ENCODE data around the gene TADA2A.
A peak's percentile ranks its signal among the peaks of the same experiment; 100 is the strongest.
"Not testable (repeated sequence)": the region's sequence is repeated elsewhere in the genome, so short reads cannot be mapped to it uniquely, and the experiment has no call there.

Gene TADA2A

DNA sequence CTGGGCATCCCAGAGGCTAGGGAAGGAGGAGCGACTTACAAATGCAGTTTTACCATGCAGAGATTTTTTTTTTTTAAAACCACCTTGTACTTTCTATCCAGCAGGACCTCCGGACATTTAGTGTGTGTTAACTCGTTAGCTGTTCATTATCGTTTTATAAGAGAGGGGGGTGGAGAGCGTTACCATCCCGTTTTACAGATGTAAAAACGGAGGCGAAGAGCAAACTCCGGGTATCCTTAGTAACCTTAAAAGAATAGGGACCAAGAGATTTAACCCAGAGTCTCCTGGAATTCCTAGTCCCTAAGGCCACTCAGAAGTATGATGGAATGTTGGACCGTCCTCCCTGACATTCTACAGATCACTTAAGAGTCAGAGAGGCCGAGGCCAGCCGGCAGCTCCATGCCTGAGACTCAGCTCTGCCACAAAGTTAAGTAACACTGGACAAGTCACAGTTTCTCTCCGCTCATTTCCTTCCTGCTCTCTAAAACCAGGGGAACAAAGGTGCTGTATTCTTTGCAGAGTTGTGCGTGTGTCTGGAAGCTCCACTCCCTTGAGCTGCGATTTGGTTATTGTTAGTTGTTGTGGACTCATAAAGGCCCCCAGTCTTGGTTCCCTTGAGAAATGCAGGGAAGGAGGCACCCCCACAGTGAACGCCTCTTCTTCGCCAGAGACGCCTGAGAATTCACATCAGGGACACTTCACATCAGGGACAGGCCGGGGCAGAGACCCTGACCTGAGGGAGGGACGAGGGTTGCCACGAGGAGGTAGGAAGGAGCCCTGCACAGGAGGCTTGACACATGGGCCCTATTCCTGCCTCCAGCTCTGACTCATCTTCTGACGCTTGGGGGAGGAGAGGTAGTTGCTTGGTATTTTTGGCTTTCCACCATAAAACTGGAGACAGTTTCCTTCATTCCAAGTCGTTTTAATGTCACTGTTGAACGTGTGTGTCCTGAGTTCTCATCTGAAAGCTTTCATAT is 84.2 kb downstream of the TADA2A start:
- DNase-seq (ENCODE audit: low read depth) = peak; percentile 96

DNA sequence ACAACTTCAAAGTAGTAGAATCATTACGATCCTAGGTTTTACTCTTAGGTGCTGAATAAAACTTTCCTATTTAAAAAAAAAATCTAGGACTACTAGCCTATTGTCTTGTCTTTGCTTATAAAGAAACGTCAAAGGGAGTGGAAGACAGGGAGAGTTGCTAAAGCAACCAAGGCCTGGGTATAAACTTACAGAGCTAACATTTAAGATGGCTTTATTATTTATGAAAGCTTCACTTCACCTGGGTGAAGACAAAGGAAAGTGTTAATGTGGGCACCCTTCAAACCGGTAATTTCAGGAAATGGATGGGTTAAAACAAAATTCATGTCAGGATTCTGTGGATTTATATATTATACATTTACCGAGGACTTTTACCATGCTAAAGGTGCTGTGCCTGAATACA is 85.5 kb downstream of the TADA2A start:
- no peak for DNase-seq (ENCODE audit: low read depth)

DNA sequence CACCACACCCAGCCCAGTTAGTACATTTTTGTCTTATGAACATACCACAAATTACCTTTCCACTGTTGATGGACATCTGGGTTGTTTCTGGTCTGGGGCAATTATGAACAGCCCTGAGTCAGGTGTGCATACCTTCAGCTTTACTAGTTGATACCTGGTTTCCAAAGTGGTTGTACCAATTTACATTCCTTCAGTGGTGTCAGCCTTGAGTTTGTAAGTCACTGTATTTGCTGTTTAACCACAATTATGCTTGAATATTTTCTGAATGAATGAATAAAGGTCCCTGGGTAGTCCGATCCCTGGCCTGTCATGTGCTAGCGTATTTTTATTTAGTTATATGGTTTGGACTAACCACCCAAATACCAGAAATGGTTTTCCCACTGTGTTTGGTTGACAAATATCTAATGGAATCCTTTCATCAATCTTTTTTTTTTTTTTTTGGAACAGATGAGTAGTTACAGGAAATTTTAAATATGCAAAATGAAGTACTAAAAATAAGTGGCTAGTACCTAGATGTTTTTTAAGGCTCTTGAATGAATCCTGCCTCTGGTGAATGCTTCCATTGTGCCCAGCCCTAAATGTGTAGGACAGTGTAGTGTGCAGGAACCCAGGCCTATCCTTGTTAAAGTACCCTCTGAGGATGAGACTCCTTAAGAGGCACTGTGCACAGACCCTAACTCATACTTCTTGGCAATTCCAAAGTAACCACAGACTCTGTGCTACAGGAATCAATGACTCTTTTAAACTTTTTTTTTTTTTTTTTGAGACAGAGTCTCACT is 86.8 kb downstream of the TADA2A start:
- DNase-seq (ENCODE audit: low read depth) = peak; percentile 93

DNA sequence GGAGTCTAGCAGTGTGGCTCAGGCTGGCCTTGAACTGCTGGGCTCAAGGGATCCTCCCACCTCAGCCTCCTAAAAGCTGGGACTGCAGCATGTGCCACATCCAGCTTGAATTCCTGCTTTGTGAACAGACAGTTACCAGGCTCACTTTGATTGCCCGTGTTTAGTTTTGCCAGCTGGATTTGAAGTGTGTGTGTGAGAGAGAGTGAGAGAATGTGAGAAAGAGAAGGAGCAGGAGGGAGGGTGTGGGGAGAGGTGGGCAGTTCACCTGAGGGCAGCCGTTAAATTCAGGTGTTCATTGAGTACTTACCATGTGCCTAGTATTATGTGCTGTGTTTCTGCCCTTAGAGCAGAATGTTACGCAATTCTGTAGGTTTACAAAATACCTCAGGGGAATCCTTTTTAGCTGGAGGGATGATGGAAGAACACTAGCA is 87.7 kb downstream of the TADA2A start:
- no peak for DNase-seq (ENCODE audit: low read depth)

DNA sequence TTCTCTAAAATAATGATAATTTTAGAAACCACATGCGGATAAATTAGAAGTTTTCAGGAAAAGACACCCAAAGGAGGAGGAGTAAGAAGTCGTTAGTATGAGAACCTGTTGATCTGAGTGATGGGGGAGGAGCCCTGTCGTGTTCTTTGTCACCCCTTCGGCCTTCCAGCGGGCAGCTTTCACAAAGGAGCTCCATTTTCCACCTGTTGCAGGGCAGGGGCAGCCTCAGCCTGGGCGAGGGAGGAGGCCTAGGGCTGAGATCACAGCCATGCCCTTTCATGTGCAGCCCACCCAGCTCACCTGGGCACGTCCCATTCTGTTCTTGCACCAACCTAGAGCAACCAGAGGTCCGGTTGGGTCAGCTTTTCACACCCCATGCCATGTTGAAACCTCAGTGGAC is 88.3 kb downstream of the TADA2A start:
- no peak for DNase-seq (ENCODE audit: low read depth)

GRCh38 chr17:37500378-37500777 is 93.7 kb downstream of the TADA2A start:
- no peak for DNase-seq (ENCODE audit: low read depth)

- no peak for DNase-seq (ENCODE audit: low read depth)
Observed at GRCh38 chr17:37502009-37502936, 95.6 kb downstream of the TADA2A start.

DNA sequence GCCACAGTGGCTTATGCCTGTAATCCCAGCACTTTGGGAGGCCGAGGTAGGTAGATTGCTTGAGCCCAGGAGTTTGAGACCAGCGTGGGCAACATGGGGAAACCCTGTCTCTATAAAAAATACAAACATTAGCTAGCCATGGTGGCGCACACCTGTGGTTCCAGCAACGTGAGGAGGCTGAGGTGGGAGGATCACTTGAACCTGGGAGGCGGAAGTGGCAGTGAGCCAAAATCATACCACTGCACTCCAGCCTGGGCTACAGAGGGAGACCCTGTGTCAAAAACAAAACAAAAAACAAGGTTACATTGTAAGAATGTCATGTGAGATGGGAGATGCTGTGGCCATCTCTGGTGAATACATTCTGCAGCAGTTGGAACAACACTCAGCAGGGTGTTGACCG is 96.5 kb downstream of the TADA2A start:
- no peak for DNase-seq (ENCODE audit: low read depth)

- DNase-seq (ENCODE audit: low read depth) = no peak
Observed at GRCh38 chr17:37505333-37505732, 98.6 kb downstream of the TADA2A start.

DNA sequence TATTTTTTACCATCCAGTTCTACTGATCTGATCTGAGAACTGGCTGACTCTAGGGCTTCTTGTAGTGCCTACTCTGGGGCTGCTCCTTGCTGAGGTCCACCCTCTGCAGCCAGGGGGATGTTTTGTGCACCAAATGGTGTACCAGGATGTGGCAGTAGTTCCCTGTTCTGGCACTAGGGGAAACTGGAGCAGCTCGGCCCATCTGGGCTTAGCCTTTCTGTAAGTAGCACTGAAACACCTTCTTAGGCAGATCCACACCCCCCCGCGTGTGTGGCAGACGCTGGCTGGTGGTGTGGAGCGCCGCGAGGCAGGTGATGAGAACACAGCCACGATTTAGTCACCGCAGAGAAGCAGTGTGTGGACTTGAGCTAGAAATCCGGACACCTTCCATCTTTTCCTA is 100.0 kb downstream of the TADA2A start:
- peak; percentile 71 for DNase-seq (ENCODE audit: low read depth)

GRCh38 chr17:37507111-37507510 is 100.4 kb downstream of the TADA2A start:
- no peak for DNase-seq (ENCODE audit: low read depth)

DNA sequence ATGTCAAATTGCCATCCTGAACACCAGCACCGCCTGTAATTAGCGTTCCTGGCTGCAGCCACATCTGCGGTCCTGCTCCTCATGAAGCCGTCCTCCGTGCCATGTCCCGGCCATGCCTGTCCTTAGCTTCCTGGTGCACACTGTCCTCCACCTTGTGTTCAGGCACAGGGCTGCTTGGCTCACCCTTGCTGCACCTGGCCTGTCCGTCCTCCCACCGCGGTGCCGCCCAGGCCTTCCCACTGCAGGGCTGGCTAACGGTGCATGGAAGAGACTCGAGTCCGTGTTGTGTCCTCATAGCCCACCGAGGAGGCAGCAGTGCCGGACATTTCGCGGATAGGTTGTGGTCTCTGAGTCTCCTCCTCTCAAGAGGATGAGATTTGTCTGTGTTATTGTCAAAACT is 103.4 kb downstream of the TADA2A start:
- no peak for DNase-seq (ENCODE audit: low read depth)

GRCh38 chr17:37511642-37512041 is 105.0 kb downstream of the TADA2A start:
- DNase-seq (ENCODE audit: low read depth) = not testable (repeated sequence)

DNA sequence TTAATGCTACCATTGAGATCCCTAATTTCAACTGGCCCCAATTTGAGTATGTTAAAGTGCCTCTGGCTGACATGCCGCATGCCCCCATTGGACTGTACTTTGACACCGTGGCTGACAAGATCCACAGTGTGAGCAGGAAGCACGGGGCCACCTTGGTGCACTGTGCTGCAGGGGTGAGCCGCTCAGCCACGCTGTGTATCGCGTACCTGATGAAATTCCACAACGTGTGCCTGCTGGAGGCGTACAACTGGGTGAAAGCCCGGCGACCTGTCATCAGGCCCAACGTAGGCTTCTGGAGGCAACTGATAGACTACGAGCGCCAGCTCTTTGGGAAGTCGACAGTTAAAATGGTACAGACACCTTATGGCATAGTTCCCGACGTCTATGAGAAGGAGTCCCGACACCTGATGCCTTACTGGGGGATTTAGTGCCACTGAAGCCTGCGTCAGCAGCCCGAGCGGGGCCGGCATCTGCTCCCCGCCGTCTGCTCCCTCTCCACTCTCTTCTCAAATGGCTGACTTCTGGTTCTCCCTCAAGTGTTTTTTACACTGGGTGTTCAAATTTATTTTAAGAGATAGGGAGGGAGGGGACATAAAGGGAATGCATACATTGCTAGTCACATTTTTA is 105.9 kb downstream of the TADA2A start:
- no peak for DNase-seq (ENCODE audit: low read depth)

GRCh38 chr17:37513711-37514110 is 107.0 kb downstream of the TADA2A start:
- DNase-seq (ENCODE audit: low read depth) = no peak

- DNase-seq (ENCODE audit: low read depth) = peak; percentile 33
Observed at GRCh38 chr17:37516127-37516571, 109.5 kb downstream of the TADA2A start.

- DNase-seq (ENCODE audit: low read depth) = no peak
Observed at GRCh38 chr17:37517881-37518280, 111.2 kb downstream of the TADA2A start.

GRCh38 chr17:37518826-37519225 is 112.1 kb downstream of the TADA2A start:
- no peak for DNase-seq (ENCODE audit: low read depth)

GRCh38 chr17:37519251-37519985 is 112.7 kb downstream of the TADA2A start:
- DNase-seq (ENCODE audit: low read depth) = no peak

DNA sequence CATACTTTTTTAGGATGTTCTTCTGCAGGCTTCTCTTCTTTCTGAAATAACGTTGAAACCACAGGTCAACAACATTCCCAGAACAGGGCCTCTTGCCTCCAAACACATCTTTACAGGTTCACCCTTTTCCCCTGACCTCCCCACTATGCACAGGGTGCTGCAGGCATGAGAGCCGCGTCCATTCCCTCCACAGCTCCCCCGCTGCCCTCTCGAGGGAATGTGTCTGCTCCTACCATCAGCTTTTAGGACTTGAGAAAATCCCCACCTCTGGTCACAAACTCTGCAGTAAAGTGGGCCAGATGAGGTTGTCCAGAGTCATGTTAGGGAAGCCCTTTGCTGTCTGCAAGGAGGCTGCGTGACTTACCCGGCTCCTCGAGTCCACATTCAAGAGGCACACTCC is 113.5 kb downstream of the TADA2A start:
- no peak for DNase-seq (ENCODE audit: low read depth)

DNA sequence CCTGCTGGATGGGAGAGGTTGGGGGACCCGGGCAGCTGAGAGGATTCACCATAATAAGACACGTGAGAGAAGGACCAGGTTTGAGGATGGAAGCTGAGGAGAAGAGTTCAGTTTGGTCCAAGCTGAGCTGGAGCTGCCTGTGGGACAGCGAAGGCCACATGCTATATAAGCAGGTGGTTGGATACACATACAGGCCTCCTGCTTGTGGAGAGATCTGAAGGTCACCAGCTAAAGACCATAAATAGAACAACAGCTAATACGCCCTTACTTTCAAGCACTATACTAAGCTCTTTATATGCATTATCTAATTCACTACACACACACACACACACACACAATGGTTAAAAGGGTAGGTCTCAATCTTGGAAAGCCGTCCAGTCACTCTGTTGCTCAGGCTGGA is 115.1 kb downstream of the TADA2A start:
- DNase-seq (ENCODE audit: low read depth) = no peak

Data from ELR (cell line).